ENCODE results near the gene PPP2R3B.
"Not testable (repeated sequence)": the region's sequence is repeated elsewhere in the genome, so short reads cannot be mapped to it uniquely, and the experiment has no call there.

PPP2R3B gene

DNA sequence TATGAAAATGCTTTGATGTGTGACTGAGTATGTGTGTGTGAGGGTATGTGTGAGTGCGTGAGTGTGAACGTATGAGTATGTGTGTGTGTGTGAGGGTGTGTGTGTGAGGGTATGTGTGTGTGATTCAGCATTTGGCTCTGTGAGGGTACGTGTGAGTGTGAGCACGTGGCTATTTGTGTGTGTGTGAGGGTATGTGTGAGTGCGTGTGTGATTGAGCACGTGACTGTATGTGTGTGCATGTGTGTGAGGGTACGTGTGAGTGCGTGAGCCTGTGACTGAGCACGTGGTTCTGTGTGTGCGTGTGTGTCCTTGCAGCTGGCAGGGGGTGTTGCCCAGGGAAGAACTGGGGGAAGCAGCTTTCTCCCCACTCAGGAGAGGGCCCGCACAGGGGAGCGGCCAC is 16.1 kb upstream of the PPP2R3B start:
- Histone ChIP-seq H3K4me1 (ENCODE audit: control insufficient read depth, insufficient read depth, low read length) (no peaks in the 10 kb centered on the region), H3K4me3 (ENCODE audit: low read depth, low read length) (no peak overlapping the region), H3K9me3 (ENCODE audit: control insufficient read depth, insufficient read depth, low read depth, low read length) (no peaks in the 10 kb centered on the region), H3K36me3 (ENCODE audit: control insufficient read depth, insufficient read depth, low read length) (no peaks in the 10 kb centered on the region), H3K27me3 (ENCODE audit: control insufficient read depth, insufficient read depth, low read length) (no peaks in the 10 kb centered on the region), H3K9ac (ENCODE audit: low read length) (no peak overlapping the region), H3K27ac (ENCODE audit: low read depth, low read length) (no peak overlapping the region)

DNA sequence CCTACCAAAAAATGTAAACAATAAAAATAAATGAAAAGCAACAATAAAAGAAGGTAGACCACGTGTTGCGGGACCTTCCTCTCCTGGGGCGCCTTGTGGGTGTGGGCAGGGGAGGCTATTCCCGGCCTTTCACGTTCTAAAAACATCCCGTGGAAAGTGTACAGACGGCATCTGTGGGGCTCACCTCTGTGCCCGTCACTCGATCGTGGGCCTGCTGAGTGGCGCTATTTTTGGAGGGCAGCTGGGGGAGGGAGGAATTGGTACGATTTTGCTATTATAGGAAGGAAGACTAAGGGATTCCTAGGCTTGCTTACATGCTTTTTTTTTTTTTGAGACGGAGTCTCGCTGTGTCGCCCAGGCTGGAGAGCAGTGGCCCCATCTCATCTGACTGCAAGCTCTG is 13.6 kb upstream of the PPP2R3B start:
- Histone ChIP-seq H3K36me3 (ENCODE audit: control insufficient read depth, insufficient read depth, low read length) (no peaks in the 10 kb centered on the region), H3K27me3 (ENCODE audit: control insufficient read depth, insufficient read depth, low read length) (no peaks in the 10 kb centered on the region), H3K4me3 (ENCODE audit: low read depth, low read length) (no peak overlapping the region), H3K9ac (ENCODE audit: low read length) (no peak overlapping the region), H3K4me1 (ENCODE audit: control insufficient read depth, insufficient read depth, low read length) (0 out of 2 replicates have a peak, but pooled peaks cover 2% of the 10 kb centered on the region), H3K27ac (ENCODE audit: low read depth, low read length) (no peak overlapping the region), H3K9me3 (ENCODE audit: control insufficient read depth, insufficient read depth, low read depth, low read length) (no peaks in the 10 kb centered on the region)

DNA sequence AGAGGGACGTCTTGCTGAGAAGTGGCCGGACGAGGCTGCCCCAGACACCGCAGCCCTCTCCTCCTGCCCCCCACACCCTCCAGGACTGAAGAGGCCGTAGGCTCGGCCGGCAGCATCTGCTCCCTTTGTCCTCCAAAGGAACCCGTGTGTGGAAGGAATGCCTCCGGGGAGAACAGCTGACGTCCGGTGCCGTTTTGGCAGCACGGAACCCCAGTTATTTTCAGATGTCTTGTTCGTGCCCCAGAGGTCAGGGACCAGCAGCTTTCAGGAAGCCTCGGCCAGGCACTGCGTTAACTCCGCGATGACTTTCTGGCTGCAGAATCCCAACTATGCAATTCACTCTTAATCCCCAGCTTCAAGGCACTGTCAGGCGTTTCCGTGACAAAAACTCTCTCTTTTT is 10.9 kb upstream of the PPP2R3B start:
- H3K4me3 ChIP-seq (ENCODE audit: low read depth, low read length): no peak overlapping the region
- H3K27me3 ChIP-seq (ENCODE audit: control insufficient read depth, insufficient read depth, low read length): no peaks in the 10 kb centered on the region
- H3K9ac ChIP-seq (ENCODE audit: low read length): no peak overlapping the region
- H3K4me1 ChIP-seq (ENCODE audit: control insufficient read depth, insufficient read depth, low read length): 0 out of 2 replicates have a peak, but pooled peaks cover 2% of the 10 kb centered on the region
- H3K27ac ChIP-seq (ENCODE audit: low read depth, low read length): no peak overlapping the region
- H3K9me3 ChIP-seq (ENCODE audit: control insufficient read depth, insufficient read depth, low read depth, low read length): no peaks in the 10 kb centered on the region; the same call in 1 of the 2 replicates
- H3K36me3 ChIP-seq (ENCODE audit: control insufficient read depth, insufficient read depth, low read length): no peaks in the 10 kb centered on the region

DNA sequence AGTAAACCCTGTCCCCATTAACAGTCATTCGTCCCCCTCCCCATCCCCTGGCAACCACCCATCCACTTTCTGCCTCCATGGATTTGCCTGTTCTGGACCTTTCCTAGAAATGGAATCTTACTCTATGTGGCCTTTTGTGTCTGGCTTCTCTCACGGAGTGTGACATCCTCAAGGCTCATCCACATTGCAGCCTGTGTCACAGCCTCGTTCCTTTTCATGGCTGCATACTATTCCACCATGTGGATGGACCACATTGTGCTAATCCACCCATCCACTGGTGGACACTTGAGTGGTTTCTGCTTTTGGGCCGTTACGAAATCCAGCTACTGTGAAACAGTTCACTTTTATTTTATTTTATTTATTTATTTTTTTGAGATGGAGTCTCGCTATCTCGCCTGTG is 8.1 kb upstream of the PPP2R3B start:
- no peaks in the 10 kb centered on the region for H3K27me3 ChIP-seq (ENCODE audit: control insufficient read depth, insufficient read depth, low read length)
- no peak overlapping the region for H3K9ac ChIP-seq (ENCODE audit: low read length)
- H3K27ac ChIP-seq (ENCODE audit: low read depth, low read length): no peak overlapping the region
- H3K9me3 ChIP-seq (ENCODE audit: control insufficient read depth, insufficient read depth, low read depth, low read length): no peaks in the 10 kb centered on the region; the same call in 1 of the 2 replicates
- H3K4me1 ChIP-seq (ENCODE audit: control insufficient read depth, insufficient read depth, low read length): 0 out of 2 replicates have a peak, but pooled peaks cover 2% of the 10 kb centered on the region
- H3K36me3 ChIP-seq (ENCODE audit: control insufficient read depth, insufficient read depth, low read length): no peaks in the 10 kb centered on the region
- H3K4me3 ChIP-seq (ENCODE audit: low read depth, low read length): no peak overlapping the region

DNA sequence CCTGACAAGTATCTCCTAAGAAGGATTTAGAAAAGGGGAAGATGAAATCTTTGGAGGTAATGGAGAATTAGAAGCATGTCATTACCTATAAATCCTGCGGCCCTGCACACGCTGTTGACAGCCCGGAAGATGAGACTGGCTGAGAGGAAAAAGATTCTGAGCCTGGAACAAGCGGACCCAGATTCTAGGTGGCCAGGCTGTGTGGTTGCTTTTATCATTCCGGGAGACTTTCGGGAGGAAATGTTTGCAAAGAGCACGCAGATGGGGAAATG is 5.8 kb upstream of the PPP2R3B start:
- Histone ChIP-seq H3K27me3 (ENCODE audit: control insufficient read depth, insufficient read depth, low read length) (no peaks in the 10 kb centered on the region), H3K27ac (ENCODE audit: low read depth, low read length) (no peak overlapping the region), H3K4me3 (ENCODE audit: low read depth, low read length) (no peak overlapping the region), H3K36me3 (ENCODE audit: control insufficient read depth, insufficient read depth, low read length) (no peaks in the 10 kb centered on the region), H3K9ac (ENCODE audit: low read length) (no peak overlapping the region), H3K4me1 (ENCODE audit: control insufficient read depth, insufficient read depth, low read length) (0 out of 2 replicates have a peak, but pooled peaks cover under 1% of the 10 kb centered on the region), H3K9me3 (ENCODE audit: control insufficient read depth, insufficient read depth, low read depth, low read length) (no peaks in the 10 kb centered on the region; the same call in 1 of the 2 replicates)

DNA sequence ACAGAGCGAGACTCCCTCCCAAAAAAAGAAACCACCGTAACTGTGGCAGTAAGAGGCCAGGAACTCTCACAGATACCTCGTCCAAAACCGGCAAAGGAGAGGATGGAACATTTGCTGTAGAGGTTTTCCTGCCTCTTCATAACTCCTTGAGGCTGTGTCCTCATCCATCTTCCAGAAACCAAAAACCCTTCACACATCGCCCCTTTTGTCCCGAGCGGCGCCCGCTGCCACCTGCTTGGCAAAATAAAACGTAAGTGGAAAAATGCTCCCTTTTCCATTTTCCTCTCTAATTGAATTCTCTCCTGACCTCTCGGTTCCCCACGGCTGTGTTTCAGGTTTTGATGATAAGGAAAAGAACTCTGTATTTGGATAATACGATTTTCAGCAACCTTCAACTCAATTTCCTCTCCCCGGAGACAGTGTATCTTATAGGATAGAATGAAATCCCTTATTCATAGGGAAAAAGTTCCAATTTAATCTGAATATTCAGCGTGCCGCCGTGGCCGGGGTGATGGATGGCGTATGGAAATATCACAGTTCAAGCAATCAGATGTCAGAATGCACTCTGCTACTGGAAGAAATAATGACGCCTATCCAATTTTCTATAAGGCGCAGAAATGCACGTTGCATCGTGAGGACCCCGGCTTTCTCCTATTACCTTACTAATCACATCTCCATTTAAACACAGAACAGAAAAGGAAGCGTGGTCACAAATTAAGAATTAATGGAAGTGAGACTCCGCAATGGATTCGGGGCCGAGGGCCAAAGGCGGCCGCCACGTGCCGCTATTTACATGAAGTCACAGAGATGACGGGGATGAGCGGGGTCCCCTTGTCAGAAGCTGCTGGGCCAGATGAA is 5.2 kb upstream of the PPP2R3B start:
- H3K9ac ChIP-seq (ENCODE audit: low read length): no peak overlapping the region
- H3K27me3 ChIP-seq (ENCODE audit: control insufficient read depth, insufficient read depth, low read length): no peaks in the 10 kb centered on the region
- H3K9me3 ChIP-seq (ENCODE audit: control insufficient read depth, insufficient read depth, low read depth, low read length): no peaks in the 10 kb centered on the region; the same call in 1 of the 2 replicates
- H3K27ac ChIP-seq (ENCODE audit: low read depth, low read length): no peak overlapping the region
- H3K36me3 ChIP-seq (ENCODE audit: control insufficient read depth, insufficient read depth, low read length): no peaks in the 10 kb centered on the region
- H3K4me1 ChIP-seq (ENCODE audit: control insufficient read depth, insufficient read depth, low read length): no peaks in the 10 kb centered on the region
- H3K4me3 ChIP-seq (ENCODE audit: low read depth, low read length): no peak overlapping the region

DNA sequence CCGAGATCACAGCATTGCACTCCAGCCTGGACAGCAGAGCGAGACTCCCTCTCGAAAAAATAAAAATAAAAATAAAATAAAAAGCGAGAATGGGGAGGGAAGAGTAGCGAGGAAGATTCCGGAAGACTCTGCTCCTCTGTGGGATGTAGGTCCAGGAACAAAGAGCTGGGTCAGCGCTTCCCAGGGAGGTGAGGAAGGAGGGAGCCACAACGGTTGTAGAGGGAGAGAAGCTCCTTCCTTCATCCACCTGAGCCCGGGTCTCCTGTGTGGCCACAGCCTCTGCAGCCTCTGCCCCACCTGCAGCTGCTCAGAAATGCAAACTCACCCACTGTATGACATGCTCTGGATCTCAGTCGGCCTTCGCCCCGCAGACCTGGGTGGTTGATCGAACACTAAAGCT is 3.8 kb upstream of the PPP2R3B start:
- H3K27ac ChIP-seq (ENCODE audit: low read depth, low read length): no peak overlapping the region
- H3K9ac ChIP-seq (ENCODE audit: low read length): no peak overlapping the region
- no peaks in the 10 kb centered on the region for H3K36me3 ChIP-seq (ENCODE audit: control insufficient read depth, insufficient read depth, low read length)
- H3K27me3 ChIP-seq (ENCODE audit: control insufficient read depth, insufficient read depth, low read length): no peaks in the 10 kb centered on the region
- no peaks in the 10 kb centered on the region; the same call in 1 of the 2 replicates for H3K9me3 ChIP-seq (ENCODE audit: control insufficient read depth, insufficient read depth, low read depth, low read length)
- no peak overlapping the region for H3K4me3 ChIP-seq (ENCODE audit: low read depth, low read length)
- H3K4me1 ChIP-seq (ENCODE audit: control insufficient read depth, insufficient read depth, low read length): no peaks in the 10 kb centered on the region

DNA sequence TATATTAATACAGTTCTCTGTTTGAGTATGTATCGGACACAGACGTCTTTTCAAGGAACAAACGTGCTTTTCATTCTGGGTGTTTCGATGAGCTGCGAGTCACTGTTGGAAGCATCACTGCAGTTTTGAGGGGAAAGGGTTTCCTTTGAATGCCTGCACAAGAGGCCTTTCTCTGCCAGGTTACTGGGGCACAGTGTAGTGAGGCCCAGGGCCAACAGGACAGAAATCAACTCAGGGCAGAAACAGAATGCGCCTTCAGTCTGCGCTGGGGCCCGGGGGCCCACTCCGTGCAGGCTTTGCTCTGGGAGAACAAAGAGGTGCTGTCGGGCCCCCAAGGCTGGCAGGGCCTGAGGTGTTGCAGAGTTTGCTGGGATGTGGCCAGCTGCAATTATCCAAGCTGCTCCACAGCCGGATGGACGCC is 2.3 kb upstream of the PPP2R3B start:
- no peaks in the 10 kb centered on the region for H3K9me3 ChIP-seq (ENCODE audit: control insufficient read depth, insufficient read depth, low read depth, low read length)
- no peak overlapping the region for H3K9ac ChIP-seq (ENCODE audit: low read length)
- peaks cover 4% of the 10 kb centered on the region; the same call in 1 of the 2 replicates for H3K36me3 ChIP-seq (ENCODE audit: control insufficient read depth, insufficient read depth, low read length)
- H3K27ac ChIP-seq (ENCODE audit: low read depth, low read length): no peak overlapping the region
- no peak overlapping the region for H3K4me3 ChIP-seq (ENCODE audit: low read depth, low read length)
- H3K4me1 ChIP-seq (ENCODE audit: control insufficient read depth, insufficient read depth, low read length): no peaks in the 10 kb centered on the region
- H3K27me3 ChIP-seq (ENCODE audit: control insufficient read depth, insufficient read depth, low read length): no peaks in the 10 kb centered on the region

DNA sequence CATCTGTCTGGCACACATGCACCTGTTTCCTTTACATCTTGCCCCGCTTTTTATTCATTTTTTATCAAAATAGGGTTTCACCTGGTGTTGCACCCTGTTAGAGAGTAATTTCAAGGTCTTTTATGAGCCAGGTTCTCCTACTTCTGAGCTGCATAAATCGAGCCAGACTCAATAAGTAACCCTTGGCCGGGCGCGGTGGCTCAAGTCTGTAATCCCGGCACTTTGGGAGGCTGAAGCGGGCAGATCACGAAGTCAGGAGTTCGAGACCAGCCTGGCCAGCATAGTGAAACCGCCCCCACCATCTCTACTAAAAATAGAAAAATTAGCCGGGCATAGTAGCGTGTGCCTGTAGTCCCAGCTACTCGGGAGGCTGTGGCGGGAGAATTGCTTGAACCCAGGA is 1.0 kb upstream of the PPP2R3B start:
- Histone ChIP-seq H3K36me3 (ENCODE audit: control insufficient read depth, insufficient read depth, low read length) (peaks cover 10% of the 10 kb centered on the region), H3K27ac (ENCODE audit: low read depth, low read length) (no peak overlapping the region), H3K4me3 (ENCODE audit: low read depth, low read length) (peak overlapping the region; percentile 77), H3K27me3 (ENCODE audit: control insufficient read depth, insufficient read depth, low read length) (no peaks in the 10 kb centered on the region), H3K9me3 (ENCODE audit: control insufficient read depth, insufficient read depth, low read depth, low read length) (no peaks in the 10 kb centered on the region), H3K9ac (ENCODE audit: low read length) (peak overlapping the region; percentile 95), H3K4me1 (ENCODE audit: control insufficient read depth, insufficient read depth, low read length) (no peaks in the 10 kb centered on the region)

DNA sequence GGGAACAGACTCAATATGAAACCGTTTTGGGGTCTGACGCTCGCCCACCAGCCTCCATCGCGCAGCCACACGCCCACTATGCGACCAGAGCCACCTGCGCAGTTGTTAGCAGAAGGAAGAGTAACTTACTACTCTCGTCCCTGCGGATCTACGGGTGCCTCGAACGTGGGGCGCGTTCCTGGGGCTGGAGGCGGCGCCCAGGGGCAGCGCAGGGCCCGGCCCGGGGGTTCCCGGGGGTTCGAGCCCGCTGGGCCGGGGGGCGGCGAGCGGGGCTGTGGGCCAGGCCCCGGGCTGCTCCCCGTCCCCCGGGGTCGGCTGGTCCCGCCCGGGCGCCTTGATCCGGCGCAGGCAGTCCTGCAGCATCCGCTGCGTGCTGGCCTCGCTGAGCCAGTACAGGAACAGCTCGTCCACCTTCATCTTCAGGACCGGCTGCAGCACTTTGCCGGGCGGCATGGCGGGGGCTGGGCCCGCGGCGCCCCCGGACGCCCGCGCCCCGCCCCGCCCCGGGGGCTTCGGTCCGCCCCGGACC is 404 bp downstream of the PPP2R3B start:
- Histone ChIP-seq H3K4me3 (ENCODE audit: low read depth, low read length) (peak overlapping the region; percentile 77), H3K27ac (ENCODE audit: low read depth, low read length) (no peak overlapping the region), H3K9ac (ENCODE audit: low read length) (peak overlapping the region; percentile 95)

DNA sequence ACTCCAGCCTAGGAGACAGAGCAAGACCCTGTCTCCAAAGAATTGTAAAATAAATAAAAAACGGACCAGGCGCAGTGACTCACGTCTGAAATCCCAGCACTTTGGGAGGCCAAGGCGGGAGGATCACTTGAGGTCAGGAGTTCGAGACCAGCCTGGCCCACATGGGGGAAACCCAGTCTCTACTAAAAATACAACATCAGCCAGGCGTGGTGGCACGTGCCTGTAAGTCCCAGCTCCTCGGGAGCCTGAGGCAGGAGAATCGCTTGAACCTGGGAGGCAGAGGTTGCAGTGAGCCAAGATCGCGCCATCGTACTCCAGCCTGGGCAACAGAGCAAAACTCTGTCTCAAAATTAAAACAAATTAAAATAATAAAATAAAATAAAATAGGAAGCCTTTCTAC is 971 bp downstream of the PPP2R3B start:
- not testable (repeated sequence) for H3K4me1 ChIP-seq (ENCODE audit: control insufficient read depth, insufficient read depth, low read length); H3K9ac ChIP-seq (ENCODE audit: low read length); H3K9me3 ChIP-seq (ENCODE audit: control insufficient read depth, insufficient read depth, low read depth, low read length); H3K27me3 ChIP-seq (ENCODE audit: control insufficient read depth, insufficient read depth, low read length); H3K27ac ChIP-seq (ENCODE audit: low read depth, low read length)
- peaks cover 13% of the 10 kb centered on the region for H3K36me3 ChIP-seq (ENCODE audit: control insufficient read depth, insufficient read depth, low read length)
- H3K4me3 ChIP-seq (ENCODE audit: low read depth, low read length): peak overlapping the region; percentile 77

More for the DNA sequence above, 404 bp downstream of the PPP2R3B start:
- Histone ChIP-seq H3K4me1 (ENCODE audit: control insufficient read depth, insufficient read depth, low read length) (no peaks in the 10 kb centered on the region), H3K36me3 (ENCODE audit: control insufficient read depth, insufficient read depth, low read length) (peaks cover 13% of the 10 kb centered on the region), H3K27me3 (ENCODE audit: control insufficient read depth, insufficient read depth, low read length) (no peaks in the 10 kb centered on the region), H3K9me3 (ENCODE audit: control insufficient read depth, insufficient read depth, low read depth, low read length) (no peaks in the 10 kb centered on the region)

Measured in HUES6 (cell line).